Measurements from ENCODE around the gene SORCS3. TPM values are rescaled to one million over a fixed set of nuclear protein-coding genes. Genes with fewer than 3 reads are reported as not detected.

Gene SORCS3
- total RNA-seq, 2 donors from 2014 or later, result 0.10 TPM; not detected in 1

DNA sequence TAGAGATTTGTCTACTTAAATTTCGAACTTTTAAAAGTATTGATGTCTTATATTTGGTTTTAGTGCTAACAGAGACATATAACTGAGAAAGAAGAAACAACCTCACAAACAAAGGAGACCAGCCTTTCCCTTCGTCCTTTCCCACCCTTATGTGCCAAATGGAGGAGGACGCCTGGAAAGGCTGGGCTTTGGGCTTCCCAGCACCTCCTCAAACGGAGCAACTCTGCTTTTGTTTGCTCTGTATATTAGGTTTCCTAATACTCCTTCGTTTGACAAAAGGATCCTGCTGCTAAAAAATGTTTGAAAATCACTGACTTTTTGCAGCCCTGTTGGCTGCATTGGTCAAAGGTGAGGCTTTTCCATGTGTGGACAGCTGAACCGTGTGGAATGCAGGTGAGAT lies 471.8 kb downstream of the SORCS3 start:
- no peak for DNase-seq (ENCODE audit: low spot score)
- intact Hi-C loops (cut with DNase I), result no loop called here

DNA sequence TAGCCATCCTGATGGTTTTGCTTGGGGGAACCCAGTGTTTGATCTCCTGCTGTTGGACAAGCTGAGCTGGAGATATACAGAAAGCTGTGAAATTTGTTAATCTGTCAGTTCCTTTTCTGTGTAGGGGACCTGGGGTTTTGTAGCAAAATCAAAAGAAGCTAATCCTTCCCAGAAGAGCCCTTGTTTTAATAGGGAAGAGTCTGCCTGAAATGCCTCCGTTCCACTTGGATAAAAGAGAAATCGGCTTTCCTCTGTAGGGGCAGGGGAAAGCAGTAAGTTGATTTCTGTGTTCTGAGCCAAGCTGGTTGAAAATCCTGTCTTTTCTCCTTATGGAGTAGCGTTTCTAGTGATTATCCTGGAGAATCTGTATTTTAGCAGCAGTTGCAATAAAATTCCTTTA lies 472.6 kb downstream of the SORCS3 start:
- intact Hi-C loops (cut with DNase I), result no loop called here
- DNase-seq (ENCODE audit: low spot score), result no peak

DNA sequence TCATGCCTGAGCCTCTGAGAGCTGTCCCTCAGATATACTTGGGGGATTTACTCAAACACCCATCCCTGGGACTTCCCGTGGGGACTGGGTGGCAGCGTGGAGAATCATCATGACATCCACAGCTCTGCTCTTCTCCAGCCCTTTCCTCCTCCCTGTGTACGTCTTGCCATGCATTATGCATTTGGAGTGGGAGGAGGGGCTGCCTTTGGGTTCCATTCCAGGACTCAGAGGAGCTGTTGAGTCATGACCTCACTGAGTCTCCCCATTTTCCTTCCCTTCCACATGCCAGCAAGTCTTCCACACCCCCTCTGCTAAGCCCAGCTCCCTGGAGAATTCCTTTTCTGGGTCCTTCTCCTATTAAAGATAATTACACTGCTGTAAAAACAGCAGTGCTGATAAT lies 480.7 kb downstream of the SORCS3 start:
- intact Hi-C loops (cut with DNase I), result no loop called here
- no peak for DNase-seq (ENCODE audit: low spot score)

DNA sequence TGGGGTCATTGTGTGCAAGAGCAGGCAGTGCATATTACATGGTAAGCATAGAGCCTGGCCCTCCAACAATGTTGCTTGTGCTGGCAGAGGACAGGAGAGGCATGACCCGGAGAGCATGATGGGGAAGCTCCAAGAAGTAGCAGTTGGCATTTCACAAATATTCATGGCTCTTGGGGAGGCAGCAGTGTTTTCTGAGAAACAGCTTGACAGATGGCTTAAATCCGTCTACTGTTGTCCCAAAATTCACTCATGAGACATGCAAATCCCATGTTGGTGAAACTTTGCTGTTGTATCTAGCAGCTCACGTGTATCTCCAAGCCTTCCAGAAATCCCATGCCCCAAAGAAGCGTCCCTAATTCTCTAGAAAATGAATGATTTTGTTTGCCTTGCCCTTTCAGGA lies 487.0 kb downstream of the SORCS3 start:
- DNase-seq (ENCODE audit: low spot score), result no peak
- intact Hi-C loops (cut with DNase I), result no loop called here

DNA sequence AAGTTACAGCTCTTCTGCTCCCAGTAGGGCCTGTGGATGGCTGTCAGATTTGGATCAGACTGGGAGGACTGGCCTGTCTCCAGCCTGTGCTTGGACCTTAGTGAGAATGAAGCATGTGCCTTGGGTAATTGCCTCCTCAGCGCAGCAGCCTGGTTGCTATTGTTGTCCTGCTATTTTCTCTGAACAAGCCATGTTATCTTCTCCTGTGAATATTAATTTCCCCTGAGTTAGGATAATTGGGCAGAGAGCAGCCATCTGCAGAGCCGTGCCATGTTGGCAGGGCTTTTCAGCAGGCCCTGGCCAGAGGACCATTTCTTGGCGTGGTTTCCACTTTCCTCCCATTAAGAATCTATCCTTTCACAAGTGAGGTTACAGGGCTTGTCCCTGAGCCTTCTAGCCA lies 497.3 kb downstream of the SORCS3 start:
- DNase-seq (ENCODE audit: low spot score), result no peak
- intact Hi-C loops (cut with DNase I), result no loop called here

DNA sequence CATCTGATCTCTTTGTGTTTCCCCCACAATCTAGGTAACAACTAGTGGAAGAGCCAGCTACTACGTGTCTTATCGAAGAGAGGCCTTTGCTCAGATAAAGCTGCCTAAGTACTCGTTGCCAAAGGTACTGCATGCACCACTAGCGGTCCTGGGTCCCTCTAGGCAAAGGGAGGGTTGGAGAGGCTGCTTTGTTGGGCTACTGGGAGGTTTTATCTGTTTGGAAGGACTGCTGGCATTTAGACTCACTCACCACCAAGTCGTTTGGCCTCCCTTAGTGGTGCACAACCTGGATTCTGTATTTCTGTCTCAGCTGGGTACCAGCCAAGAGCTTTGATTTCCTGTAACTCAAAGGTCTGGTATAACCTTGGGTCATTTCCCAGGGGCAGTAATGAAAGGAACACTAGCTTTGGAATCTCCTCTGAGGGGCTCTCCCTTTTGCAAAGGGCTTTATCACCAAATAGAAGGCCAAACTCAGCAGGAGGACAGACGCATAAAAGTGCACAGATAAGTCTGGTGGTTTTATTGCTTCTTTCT lies 498.3 kb downstream of the SORCS3 start:
- intact Hi-C loops (cut with DNase I), result no loop called here

DNA sequence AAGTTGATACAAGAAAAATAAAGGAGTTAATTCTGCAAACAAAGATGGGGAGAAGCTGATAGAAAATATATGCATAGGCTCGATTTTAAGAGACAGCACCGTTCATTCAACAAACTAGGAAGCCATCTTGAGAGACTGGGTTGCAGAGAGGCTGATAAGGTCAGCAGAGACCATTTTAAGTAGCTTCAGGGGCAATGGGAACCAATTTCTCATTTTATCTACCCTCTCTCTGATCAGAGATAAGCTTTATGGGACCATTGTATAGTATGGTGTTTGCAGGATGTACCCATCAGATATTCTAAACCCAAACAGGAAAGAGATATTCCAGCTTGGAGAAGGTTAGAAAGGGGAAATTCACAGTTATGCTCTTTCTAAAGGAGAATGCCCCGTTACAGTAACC lies 499.5 kb downstream of the SORCS3 start:
- intact Hi-C loops (cut with DNase I), result no loop called here
- no peak for DNase-seq (ENCODE audit: low spot score)

More for the DNA sequence above, 498.3 kb downstream of the SORCS3 start:
- no peak for DNase-seq (ENCODE audit: low spot score)

DNA sequence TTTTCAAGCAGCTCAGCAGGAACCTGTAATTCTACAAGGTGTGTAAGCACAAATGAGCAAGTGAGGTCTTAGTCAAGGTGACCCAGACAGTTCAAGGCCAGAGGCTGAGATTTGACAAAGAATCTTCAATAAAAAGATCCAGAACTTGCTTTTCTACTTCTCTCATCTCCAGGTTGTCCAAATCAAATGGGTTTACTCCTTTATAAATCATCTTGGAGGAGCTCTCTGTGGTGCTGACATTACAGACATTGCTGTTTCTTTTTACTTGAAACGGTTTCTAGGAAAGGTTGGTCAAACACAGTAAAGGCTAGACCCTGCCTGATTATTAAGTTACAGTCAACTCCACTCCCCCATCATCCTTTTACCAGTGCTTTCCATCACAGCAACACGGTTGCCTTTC lies 504.6 kb downstream of the SORCS3 start:
- DNase-seq (ENCODE audit: low spot score), result no peak
- intact Hi-C loops (cut with DNase I), result no loop called here

DNA sequence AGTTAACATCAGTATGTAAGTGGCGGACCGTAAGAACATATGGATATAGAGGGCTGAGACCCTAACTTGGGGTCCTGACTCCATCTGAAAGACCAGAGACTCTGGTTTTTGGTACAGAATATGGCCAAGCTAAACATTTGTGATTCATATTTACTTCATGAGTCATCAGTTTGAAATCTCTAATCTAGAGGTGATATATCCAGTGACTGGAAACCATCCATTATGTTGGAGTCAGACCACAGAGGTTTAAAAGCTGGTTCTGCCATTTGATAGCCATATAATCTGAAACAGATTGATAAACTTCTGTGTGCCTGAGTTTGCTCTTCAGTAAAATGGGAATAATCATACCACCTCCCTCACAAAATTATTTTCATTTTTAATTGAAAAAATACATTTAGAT lies 505.3 kb downstream of the SORCS3 start:
- no peak for DNase-seq (ENCODE audit: low spot score)
- intact Hi-C loops (cut with DNase I), result no loop called here

DNA sequence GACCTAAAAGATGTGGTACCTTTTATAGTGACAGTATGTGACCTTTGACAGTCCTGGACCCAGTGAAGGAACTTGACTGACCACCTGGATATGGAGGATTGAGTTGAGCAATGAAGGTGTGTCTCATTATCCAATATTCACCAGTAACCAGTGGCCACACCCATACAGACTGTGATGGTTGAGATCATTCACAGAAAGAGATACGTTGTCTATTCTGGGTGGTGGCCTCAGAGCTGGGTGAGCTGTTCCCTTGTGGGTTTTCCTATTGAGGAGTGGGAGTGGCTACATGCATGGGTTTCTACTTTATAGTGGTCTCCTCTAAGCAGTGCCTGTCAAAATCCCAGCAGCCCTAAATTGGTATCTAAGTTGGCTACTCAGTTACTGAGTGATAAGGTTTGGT lies 507.4 kb downstream of the SORCS3 start:
- DNase-seq (ENCODE audit: low spot score), result no peak
- intact Hi-C loops (cut with DNase I), result no loop called here

DNA sequence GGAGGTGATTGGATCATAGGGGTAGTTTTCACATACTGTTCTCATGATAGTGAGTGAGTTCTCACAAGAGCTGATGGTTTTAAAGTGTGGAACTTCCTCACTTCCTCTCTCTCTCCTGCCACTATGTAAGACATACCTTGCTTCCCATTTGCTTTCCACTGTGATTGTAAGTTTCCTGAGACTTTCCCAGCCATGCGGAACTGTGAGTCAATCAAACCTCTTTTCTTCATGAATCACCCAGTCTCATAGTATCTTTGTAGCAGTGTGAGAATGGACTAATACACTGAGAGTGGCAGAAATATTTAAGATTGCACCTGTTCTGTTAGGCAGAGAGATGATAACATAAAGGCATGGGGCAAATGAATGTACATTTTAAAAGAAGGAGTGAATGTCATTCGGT lies 507.8 kb downstream of the SORCS3 start:
- intact Hi-C loops (cut with DNase I), result no loop called here
- DNase-seq (ENCODE audit: low spot score), result no peak

DNA sequence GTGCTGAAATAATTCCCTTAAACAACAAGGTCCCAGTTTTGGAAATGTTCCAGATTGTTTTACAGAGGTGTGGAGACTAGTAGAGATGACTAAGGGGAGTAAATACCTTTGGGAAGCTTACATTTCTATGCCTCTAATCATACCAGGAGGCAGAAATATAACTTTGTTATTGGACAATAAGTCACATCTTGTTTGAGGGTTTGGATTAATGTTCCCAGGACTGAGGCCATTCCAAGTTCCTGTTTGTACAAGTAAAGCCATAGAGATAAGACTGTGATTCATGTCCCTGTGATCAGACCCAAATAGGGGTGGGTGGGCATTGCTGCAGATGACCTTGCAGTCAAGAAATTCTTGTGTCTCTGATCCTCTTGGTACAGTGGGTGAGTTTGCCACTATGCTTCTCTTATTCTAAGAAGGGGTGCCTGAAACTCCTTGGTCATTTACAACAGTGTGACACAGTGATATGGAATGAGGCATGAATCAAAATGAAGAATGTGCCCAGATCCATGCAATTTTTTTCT lies 508.3 kb downstream of the SORCS3 start:
- DNase-seq (ENCODE audit: low spot score), result no peak
- intact Hi-C loops (cut with DNase I), result no loop called here

DNA sequence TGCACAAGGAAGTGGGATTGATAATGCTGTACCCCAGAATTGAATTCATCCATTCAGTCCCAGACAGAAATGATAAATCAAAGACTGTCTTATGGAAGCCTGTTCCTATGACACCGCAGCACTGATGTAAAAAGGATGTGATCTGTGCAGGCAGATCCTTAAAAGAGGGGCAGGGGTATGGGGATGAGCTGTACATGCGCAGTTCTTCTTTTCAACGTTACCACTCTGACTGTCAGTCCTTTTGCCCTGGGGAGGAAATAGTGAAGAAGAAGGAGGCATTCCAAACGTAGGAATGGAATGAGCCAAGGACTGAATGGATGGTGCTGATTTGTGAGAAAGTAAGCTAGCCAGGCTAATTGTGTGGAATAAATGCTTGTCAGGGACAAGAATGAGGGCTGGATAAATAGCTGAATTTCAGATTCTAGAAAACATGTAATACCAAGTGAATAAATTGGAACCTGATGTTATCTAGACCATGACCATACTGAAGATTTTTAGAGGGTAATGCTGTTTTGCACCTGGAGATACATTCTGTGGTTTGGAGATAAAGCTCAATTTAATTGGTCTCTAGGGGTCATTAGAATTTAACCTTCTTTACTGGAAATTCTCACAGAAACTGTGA lies 509.3 kb downstream of the SORCS3 start:
- no peak for DNase-seq (ENCODE audit: low spot score)
- intact Hi-C loops (cut with DNase I), result no loop called here

DNA sequence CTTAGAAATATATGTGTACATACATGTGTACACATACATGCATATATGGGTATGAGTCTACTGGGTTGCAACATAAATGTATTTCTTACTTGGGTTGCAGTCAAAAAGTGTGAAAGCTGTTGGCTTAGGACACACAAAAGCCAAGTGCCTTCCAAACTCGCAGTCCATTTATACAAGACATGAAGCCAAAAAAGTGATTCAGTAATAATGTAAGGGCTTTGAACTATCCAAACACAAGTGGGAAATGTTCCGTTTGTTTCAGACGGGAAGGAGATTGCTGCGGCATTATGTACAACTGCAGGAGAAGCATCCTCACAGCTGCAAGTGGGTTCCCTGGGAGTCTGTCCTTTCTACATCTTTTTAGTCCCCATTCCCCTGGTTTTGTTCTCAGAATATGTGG lies 513.6 kb downstream of the SORCS3 start:
- no peak for DNase-seq (ENCODE audit: low spot score)
- intact Hi-C loops (cut with DNase I), result loop anchor here in 1 of 2 donors (1.0 kb wide), 1 partner anchor 20 kb away; no protein-coding TSS in a partner anchor

DNA sequence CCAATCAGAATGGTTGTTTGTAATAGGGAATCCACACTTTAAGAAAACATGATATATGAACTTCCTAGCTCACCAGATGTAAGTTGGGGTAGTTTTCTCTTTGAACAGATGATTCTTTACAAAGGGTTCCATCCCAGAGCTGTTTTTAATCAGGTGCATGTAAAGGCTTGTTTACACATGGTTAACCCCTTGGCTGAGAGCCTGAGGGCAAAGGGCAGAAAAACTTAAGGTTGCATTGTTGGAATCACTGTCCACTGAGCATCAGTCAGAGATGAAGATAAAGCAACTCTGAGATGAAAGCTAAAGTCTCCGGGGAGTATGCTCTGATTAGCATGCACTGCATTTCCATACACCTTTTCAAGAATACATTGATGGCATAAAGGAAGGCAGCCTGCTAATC lies 518.2 kb downstream of the SORCS3 start:
- DNase-seq (ENCODE audit: low spot score), result no peak
- intact Hi-C loops (cut with DNase I), result no loop called here

DNA sequence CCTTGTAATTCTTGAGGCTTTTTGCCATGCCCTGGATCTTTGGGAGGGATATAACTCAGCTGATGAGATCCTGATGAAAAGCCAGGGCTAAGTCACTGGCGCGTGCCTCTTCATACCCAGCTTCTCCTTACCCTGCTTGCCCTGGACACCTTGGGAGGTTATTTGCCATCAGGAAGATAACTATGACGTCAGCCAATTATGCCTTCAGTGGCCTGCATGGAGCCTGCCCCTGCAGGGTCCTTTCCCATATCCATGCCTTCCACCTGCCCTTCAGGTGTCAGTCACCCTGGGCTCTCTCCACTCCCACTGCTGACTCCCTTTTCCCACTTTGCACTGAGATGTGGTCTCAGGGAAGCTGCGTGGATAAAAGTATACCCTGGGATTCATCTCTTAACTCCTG lies 520.1 kb downstream of the SORCS3 start:
- intact Hi-C loops (cut with DNase I), result no loop called here
- DNase-seq (ENCODE audit: low spot score), result no peak

DNA sequence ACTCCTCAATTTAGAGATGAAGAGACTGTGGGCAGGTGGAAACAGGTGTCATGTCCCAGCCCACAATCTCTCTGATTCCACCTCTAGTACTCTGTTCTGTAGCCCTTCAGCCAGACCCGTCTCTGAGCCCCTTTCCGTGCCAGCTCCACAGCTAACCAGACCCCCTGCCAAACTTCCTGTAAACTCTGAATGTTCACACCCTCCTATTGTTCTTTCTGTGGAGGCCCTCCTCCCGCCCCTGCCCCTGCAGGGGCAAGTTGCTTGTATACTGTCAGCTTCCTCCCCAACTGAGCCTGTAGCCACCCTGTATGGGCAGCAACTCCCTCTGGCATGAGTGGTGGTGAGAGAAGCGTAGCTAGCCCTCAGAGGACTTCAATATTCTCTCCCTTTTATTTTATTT lies 520.7 kb downstream of the SORCS3 start:
- intact Hi-C loops (cut with DNase I), result no loop called here
- DNase-seq (ENCODE audit: low spot score), result no peak

DNA sequence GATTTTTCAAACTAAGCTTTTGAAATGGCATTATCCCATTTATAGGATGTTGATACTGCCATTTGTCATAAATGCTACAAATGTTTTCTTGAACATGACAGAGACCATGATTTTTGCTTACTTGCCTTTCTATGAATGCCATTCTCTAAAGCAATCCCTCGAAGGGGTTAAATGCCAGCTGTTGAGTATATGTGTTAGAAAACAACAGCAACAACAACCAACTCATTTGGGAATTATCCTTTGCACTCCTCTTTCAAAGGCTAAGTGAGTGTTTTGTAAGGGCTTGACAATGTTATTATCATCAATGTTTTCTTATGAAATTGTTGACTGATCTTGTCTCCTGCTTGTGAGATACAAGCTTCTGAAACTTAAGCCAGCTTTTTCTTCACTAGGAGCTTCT lies 529.4 kb downstream of the SORCS3 start:
- DNase-seq (ENCODE audit: low spot score), result no peak
- intact Hi-C loops (cut with DNase I), result no loop called here

DNA sequence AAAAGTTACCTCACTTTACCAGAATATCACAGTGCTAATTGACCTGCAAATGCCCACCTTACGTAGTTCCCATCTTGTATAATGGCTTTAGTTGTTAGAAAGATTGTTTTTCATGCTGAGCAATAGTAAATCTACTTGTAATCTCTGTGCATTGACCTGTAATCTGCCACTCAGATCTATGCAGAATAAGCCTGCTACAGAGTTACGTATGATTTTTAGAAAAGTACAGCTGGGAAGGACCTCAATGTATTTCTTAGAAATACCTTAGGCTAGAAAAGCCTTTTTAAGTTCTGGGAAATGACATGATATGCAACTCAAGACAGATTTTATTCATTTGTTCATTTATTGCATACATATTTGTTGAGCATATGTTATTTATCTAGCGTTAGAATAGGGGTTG lies 530.9 kb downstream of the SORCS3 start:
- intact Hi-C loops (cut with DNase I), result no loop called here
- no peak for DNase-seq (ENCODE audit: low spot score)

DNA sequence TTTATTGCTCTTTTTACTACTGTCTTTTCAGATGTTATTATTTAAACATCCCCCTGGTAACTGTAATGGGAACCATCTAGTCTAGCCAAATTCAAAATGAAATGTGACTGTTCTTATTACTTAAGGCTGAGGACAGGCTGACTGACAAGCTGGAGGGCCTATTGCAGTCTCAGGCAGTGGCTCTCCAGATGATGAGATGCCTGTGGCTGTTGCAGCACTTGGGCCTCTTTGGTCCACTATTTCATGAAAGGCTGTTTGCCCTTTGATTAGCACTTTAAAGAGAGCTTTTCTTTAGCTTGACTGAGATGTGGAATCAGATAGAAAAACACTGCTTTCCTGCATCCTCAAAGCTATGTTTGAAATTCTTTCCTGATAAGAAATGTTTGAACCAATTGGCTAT lies 540.5 kb downstream of the SORCS3 start:
- intact Hi-C loops (cut with DNase I), result no loop called here

DNA sequence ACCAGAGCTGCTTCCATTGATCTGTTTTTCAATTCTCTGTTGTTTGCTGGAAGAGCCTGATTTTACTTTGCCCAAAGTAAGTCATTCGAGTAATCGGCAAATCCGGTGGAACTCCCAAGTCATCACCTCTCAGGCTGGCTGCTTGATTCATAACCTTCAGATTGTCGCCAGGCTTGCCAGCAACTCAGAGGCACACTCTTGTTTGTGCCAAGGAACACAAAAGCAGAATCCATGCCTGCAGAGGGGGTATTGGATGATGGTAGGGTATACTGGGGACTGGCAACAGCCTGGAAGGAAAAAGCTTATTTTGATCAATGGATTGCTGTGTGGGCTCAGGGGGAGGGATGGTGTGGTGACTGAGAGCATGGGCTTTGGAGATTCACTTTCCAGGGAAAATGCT lies 542.4 kb downstream of the SORCS3 start:
- intact Hi-C loops (cut with DNase I), result no loop called here
- no peak for DNase-seq (ENCODE audit: low spot score)

More for the DNA sequence above, 540.5 kb downstream of the SORCS3 start:
- DNase-seq (ENCODE audit: low spot score), result no peak

DNA sequence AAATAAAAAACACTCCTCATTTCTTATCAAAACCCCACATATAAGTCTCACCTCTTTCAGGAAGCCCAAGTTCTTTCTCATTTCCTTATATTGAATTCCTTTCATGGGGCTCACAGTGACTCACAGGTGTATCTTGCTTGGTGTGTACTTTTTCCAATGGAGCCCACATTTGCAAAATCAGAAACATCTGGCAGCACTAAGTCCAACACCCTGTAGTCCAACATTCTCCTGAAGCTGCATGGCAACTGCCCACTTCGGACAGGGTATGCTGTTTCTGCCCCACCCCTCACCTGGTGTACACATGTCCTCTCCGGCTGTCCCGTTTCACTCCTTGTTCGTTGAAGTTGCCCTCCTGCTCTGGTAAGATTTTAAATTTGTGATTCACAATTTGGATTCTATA lies 544.1 kb downstream of the SORCS3 start:
- no peak for DNase-seq (ENCODE audit: low spot score)
- intact Hi-C loops (cut with DNase I), result no loop called here

Measured in posterior vena cava (tissue), 2 donors.